Astrocyte (in vitro differentiated cells and primary cell): Measurements from ENCODE around the gene CACNA1A. TPM values are rescaled to one million over a fixed set of nuclear protein-coding genes. Genes with fewer than 3 reads are reported as not detected.

Source experiments
- DNase-seq: peaks from one replicate; pipeline ENCODE4 v3.0.0-alpha.2; 2010; ENCODE audit warnings: low read depth
- FAIRE-seq: peaks from 2 replicates; lab custom pipeline; 2011; peaks lifted over from hg19 to GRCh38; lab: Jason Lieb, UNC
- H2AFZ ChIP-seq: 2 replicates; pipeline ENCODE4 v1.6.0; 2012; ENCODE audit warnings: low read depth, low read length, inconsistent platforms
- H3K27ac ChIP-seq: 2 replicates; pipeline ENCODE4 v1.5.1; 2011; ENCODE audit warnings: low read depth, low read length, inconsistent platforms
- H3K27me3 ChIP-seq: 2 replicates; pipeline ENCODE4 v1.6.0; 2011; ENCODE audit warnings: low read length, inconsistent platforms; ENCODE audit not compliant: insufficient read depth
- H3K36me3 ChIP-seq: 2 replicates; pipeline ENCODE4 v1.5.1; 2011; ENCODE audit warnings: low read length, inconsistent platforms; ENCODE audit not compliant: insufficient read depth
- H3K4me1 ChIP-seq: 2 replicates; pipeline ENCODE4 v1.5.1; 2011; ENCODE audit warnings: low read length, inconsistent platforms; ENCODE audit not compliant: insufficient read depth
- H3K4me2 ChIP-seq: 2 replicates; pipeline ENCODE4 v1.6.0; 2012; ENCODE audit warnings: low read length, inconsistent platforms
- H3K4me3 ChIP-seq: 2 replicates; pipeline ENCODE4 v1.5.1; 2011; ENCODE audit warnings: low read depth, mild to moderate bottlenecking, low read length, inconsistent platforms; ENCODE audit not compliant: insufficient read depth
- H3K79me2 ChIP-seq: 2 replicates; pipeline ENCODE4 v1.6.0; 2012; ENCODE audit warnings: mild to moderate bottlenecking, low read length, inconsistent platforms; ENCODE audit not compliant: insufficient read depth
- H3K9ac ChIP-seq: 2 replicates; pipeline ENCODE4 v1.6.0; 2012; ENCODE audit warnings: mild to moderate bottlenecking, low read length, inconsistent platforms
- H3K9me3 ChIP-seq: 2 replicates; pipeline ENCODE4 v1.5.1; 2012; ENCODE audit warnings: low read depth, mild to moderate bottlenecking, low read length, inconsistent platforms; ENCODE audit not compliant: insufficient read depth
- H4K20me1 ChIP-seq: 2 replicates; pipeline ENCODE4 v1.6.0; 2012; ENCODE audit warnings: low read length, inconsistent platforms; ENCODE audit not compliant: insufficient read depth
- H3K27ac Mint-ChIP-seq: one replicate; pipeline ENCODE4 v1.8.0; 2021; ENCODE audit warnings: mild to moderate bottlenecking, mixed read lengths; ENCODE audit not compliant: unreplicated experiment
- H3K27me3 Mint-ChIP-seq: one replicate; pipeline ENCODE4 v1.8.0; 2021; ENCODE audit warnings: low read depth, mixed read lengths; ENCODE audit not compliant: unreplicated experiment
- H3K36me3 Mint-ChIP-seq: one replicate; pipeline ENCODE4 v1.8.0; 2021; ENCODE audit warnings: low read depth, mixed read lengths; ENCODE audit not compliant: unreplicated experiment
- H3K4me1 Mint-ChIP-seq: one replicate; pipeline ENCODE4 v1.8.0; 2021; ENCODE audit warnings: low read depth, mixed read lengths; ENCODE audit not compliant: unreplicated experiment
- H3K4me3 Mint-ChIP-seq: one replicate; pipeline ENCODE4 v1.8.0; 2021; ENCODE audit warnings: mild to moderate bottlenecking, moderate library complexity, mixed read lengths; ENCODE audit not compliant: unreplicated experiment
- H3K9me3 Mint-ChIP-seq: one replicate; pipeline ENCODE4 v1.8.0; 2021; ENCODE audit warnings: mild to moderate bottlenecking, mixed read lengths; ENCODE audit not compliant: unreplicated experiment
- EZH2 ChIP-seq: IDR thresholded peaks from 2 replicates; pipeline ENCODE4 v1.6.1; 2012; ENCODE audit warnings: mild to moderate bottlenecking, low read length, inconsistent platforms; ENCODE audit not compliant: insufficient read depth
- total RNA-seq: library from RNA; stranded (reverse); gene quantifications from 2 replicates; pipeline ENCODE4 v1.2.1, GENCODE V29; 2021
- TF ChIP-seq, protein P1 (sequence below): IDR thresholded peaks from 2 replicates; pipeline ENCODE4 v1.5.1; 2011; ENCODE audit warnings: low read depth, mild to moderate bottlenecking, inconsistent platforms, low read length, moderate library complexity; ENCODE audit not compliant: insufficient read depth

Gene CACNA1A
- total RNA-seq, 1 donor from 2014 or later, result 9.4 TPM

DNA sequence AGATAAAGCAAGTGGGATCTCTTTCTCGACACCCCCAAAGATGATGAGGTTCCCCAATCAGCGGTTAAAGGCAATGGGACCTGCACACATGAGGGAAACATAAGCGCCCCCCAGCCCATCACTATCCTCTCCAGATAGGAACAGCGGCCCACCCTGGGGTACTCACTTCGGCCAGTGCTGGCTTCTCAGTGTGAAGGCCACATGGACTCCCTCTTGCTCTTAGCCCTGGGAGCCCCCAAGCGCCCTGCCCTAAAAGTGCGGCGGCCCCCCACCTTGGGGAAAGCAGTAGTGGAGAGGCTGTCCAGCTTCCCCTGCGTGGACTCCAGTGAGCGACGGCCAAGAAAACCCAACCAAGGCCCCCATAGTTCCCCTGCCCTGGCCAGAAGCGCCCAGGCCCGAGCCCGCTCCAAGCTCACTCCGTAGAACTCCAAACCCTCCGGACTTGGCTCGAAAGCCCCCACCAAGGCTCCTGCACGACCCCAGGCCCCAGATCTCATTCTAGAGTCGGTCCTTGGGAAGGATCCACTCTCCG, 1.0 kb downstream of the CACNA1A start:
- H3K4me1 ChIP-seq, result no peaks in the 10 kb centered on the region
- peak overlapping the region; percentile 76 for H3K4me3 Mint-ChIP-seq
- H3K9me3 Mint-ChIP-seq, result no peaks in the 10 kb centered on the region

DNA sequence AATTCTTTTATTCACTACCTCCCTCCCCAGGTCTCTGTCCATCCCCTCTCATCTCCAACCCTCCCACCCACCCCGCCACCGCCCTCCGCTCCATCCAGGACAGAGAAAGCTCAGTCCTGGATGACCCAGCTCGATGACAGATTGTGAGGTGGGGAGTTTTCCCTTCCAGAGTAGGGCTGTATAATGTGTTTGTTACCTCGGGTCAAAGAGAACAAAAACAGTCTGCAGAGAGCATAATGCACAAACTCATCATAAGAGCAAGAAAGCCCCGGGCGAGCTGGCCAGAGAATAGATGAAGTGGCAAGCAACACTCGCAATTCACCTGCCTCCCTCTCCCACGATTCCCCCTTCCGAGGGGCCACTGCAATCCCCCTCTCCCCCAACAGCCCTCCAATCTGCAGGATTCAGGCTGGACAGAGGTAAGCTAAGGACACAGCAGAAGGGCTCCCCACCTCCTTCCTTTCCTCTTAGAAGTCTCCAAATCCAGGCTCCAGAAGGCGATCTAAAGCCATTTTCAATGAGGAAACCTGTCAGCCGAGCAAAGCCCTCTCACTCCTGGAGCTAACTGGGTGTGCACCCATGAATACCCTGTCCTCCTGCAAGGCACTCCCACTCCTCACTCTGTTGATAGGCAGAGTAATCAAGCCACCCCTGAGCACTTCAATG, 2.6 kb downstream of the CACNA1A start:
- Mint-ChIP-seq H3K27me3 (peaks cover 35% of the 10 kb centered on the region), H3K9me3 (no peaks in the 10 kb centered on the region), H3K27ac (no peak overlapping the region), H3K4me1 (peaks cover 4% of the 10 kb centered on the region), H3K36me3 (peaks cover 2% of the 10 kb centered on the region), H3K4me3 (no peak overlapping the region)
- no peaks in the 10 kb centered on the region for H3K36me3 ChIP-seq
- H3K79me2 ChIP-seq, result no peaks in the 10 kb centered on the region
- H3K27ac ChIP-seq, result no peak overlapping the region
- no peak overlapping the region for H3K4me2 ChIP-seq
- H3K9me3 ChIP-seq, result no peaks in the 10 kb centered on the region
- TF ChIP-seq, protein P1, sequence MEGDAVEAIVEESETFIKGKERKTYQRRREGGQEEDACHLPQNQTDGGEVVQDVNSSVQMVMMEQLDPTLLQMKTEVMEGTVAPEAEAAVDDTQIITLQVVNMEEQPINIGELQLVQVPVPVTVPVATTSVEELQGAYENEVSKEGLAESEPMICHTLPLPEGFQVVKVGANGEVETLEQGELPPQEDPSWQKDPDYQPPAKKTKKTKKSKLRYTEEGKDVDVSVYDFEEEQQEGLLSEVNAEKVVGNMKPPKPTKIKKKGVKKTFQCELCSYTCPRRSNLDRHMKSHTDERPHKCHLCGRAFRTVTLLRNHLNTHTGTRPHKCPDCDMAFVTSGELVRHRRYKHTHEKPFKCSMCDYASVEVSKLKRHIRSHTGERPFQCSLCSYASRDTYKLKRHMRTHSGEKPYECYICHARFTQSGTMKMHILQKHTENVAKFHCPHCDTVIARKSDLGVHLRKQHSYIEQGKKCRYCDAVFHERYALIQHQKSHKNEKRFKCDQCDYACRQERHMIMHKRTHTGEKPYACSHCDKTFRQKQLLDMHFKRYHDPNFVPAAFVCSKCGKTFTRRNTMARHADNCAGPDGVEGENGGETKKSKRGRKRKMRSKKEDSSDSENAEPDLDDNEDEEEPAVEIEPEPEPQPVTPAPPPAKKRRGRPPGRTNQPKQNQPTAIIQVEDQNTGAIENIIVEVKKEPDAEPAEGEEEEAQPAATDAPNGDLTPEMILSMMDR, result no peak
- TF ChIP-seq EZH2, result no peak
- no peak overlapping the region for H3K9ac ChIP-seq
- no peak for FAIRE-seq
- H3K27me3 ChIP-seq, result peaks cover 36% of the 10 kb centered on the region
- no peak for DNase-seq
- no peaks in the 10 kb centered on the region for H3K4me1 ChIP-seq
- no peak overlapping the region for H3K4me3 ChIP-seq
- no peak overlapping the region for H2AFZ ChIP-seq
- no peaks in the 10 kb centered on the region for H4K20me1 ChIP-seq

More for the DNA sequence above, 1.0 kb downstream of the CACNA1A start:
- TF ChIP-seq EZH2, result no peak
- TF ChIP-seq, protein P1, result no peak
- Histone ChIP-seq H3K79me2 (no peaks in the 10 kb centered on the region), H3K9me3 (no peaks in the 10 kb centered on the region), H3K4me3 (no peak overlapping the region), H3K36me3 (no peaks in the 10 kb centered on the region), H4K20me1 (no peaks in the 10 kb centered on the region), H2AFZ (no peak overlapping the region), H3K27me3 (peaks cover 42% of the 10 kb centered on the region), H3K27ac (no peak overlapping the region), H3K4me2 (no peak overlapping the region), H3K9ac (no peak overlapping the region)
- H3K27ac Mint-ChIP-seq, result no peak overlapping the region
- H3K27me3 Mint-ChIP-seq, result peaks cover 46% of the 10 kb centered on the region
- peaks cover 4% of the 10 kb centered on the region for H3K4me1 Mint-ChIP-seq
- no peak for DNase-seq
- no peak for FAIRE-seq
- H3K36me3 Mint-ChIP-seq, result peaks cover 2% of the 10 kb centered on the region

DNA sequence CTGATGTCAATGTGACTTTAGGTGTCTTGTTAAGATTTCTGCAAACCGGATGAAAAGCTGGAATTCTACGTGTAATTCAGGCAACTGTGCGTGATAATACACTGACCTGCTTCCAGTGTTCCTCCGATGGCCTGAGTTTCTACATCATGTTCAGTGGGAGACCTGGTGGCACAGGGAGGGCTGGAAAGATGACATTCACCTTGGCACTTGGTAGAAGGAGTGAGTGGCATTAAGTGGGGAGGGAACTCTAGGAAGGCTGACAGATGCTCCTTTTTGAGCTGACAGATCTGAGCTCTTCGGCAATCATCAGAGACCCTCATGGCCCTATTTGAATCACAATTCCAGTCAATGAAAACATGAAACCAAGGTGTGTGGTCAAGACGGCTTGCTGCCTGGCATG, 4.0 kb downstream of the CACNA1A start:
- no peak overlapping the region for H3K27ac ChIP-seq
- H2AFZ ChIP-seq, result no peak overlapping the region
- no peaks in the 10 kb centered on the region for H3K9me3 ChIP-seq
- H3K27me3 ChIP-seq, result peaks cover 21% of the 10 kb centered on the region
- no peak overlapping the region for H3K9ac ChIP-seq
- H3K9me3 Mint-ChIP-seq, result no peaks in the 10 kb centered on the region
- H4K20me1 ChIP-seq, result no peaks in the 10 kb centered on the region
- H3K36me3 Mint-ChIP-seq, result peaks cover 2% of the 10 kb centered on the region
- H3K27me3 Mint-ChIP-seq, result peaks cover 25% of the 10 kb centered on the region
- H3K27ac Mint-ChIP-seq, result no peak overlapping the region
- TF ChIP-seq, protein P1, result no peak
- TF ChIP-seq EZH2, result no peak
- no peaks in the 10 kb centered on the region for H3K79me2 ChIP-seq
- H3K4me3 ChIP-seq, result no peak overlapping the region
- FAIRE-seq (no peak), DNase-seq (no peak)
- peaks cover 3% of the 10 kb centered on the region for H3K4me1 Mint-ChIP-seq
- no peaks in the 10 kb centered on the region for H3K4me1 ChIP-seq
- no peak overlapping the region for H3K4me2 ChIP-seq
- no peak overlapping the region for H3K4me3 Mint-ChIP-seq
- no peaks in the 10 kb centered on the region for H3K36me3 ChIP-seq
